ENCODE results near the gene POLR2H. TPM values are rescaled to one million over a fixed set of nuclear protein-coding genes. Genes with fewer than 3 reads are reported as not detected.

POLR2H gene
- total and polyA plus RNA-seq, 2 experiments from 2014 or later: 96.2 to 112 TPM

GRCh38 chr3:184386047-184386806 is 24.7 kb downstream of the POLR2H start:
- no peaks in the 10 kb centered on the region for H3K36me3 ChIP-seq
- DNase-seq (ENCODE audit: low read depth in 1 of 2, low spot score in 1 of 2): no peak

GRCh38 chr3:184387174-184387714 is 25.7 kb downstream of the POLR2H start:
- Histone ChIP-seq H3K36me3 (no peaks in the 10 kb centered on the region), H3K27ac (no peak overlapping the region), H3K4me3 (no peak overlapping the region), H3K9me3 (ENCODE audit: low read depth) (no peaks in the 10 kb centered on the region), H3K27me3 (no peaks in the 10 kb centered on the region), H3K4me1 (ENCODE audit: low read depth) (peaks cover 5% of the 10 kb centered on the region)
- TF ChIP-seq CTCF (IDR thresholded peaks at IDR 0.05; ENCODE audit: low read depth, low read length): no peak
- no peak for DNase-seq (ENCODE audit: low read depth in 1 of 2, low spot score in 1 of 2)

More at GRCh38 chr3:184386047-184386806, 24.7 kb downstream of the POLR2H start:
- H3K27me3 ChIP-seq: peaks cover 6% of the 10 kb centered on the region
- no peak overlapping the region for H3K27ac ChIP-seq
- no peak for TF ChIP-seq CTCF (IDR thresholded peaks at IDR 0.05; ENCODE audit: low read depth, low read length)
- H3K4me3 ChIP-seq: no peak overlapping the region
- peaks cover 5% of the 10 kb centered on the region for H3K4me1 ChIP-seq (ENCODE audit: low read depth)
- no peaks in the 10 kb centered on the region for H3K9me3 ChIP-seq (ENCODE audit: low read depth)

GRCh38 chr3:184388164-184388935 is 26.8 kb downstream of the POLR2H start:
- no peaks in the 10 kb centered on the region for H3K36me3 ChIP-seq
- no peak for DNase-seq (ENCODE audit: low read depth in 1 of 2, low spot score in 1 of 2)
- no peaks in the 10 kb centered on the region for H3K27me3 ChIP-seq
- no peak overlapping the region for H3K27ac ChIP-seq
- H3K9me3 ChIP-seq (ENCODE audit: low read depth): no peaks in the 10 kb centered on the region
- H3K4me3 ChIP-seq: no peak overlapping the region
- H3K4me1 ChIP-seq (ENCODE audit: low read depth): peaks cover 5% of the 10 kb centered on the region
- no peak for TF ChIP-seq CTCF (IDR thresholded peaks at IDR 0.05; ENCODE audit: low read depth, low read length)

- Histone ChIP-seq H3K27ac (no peak overlapping the region), H3K4me1 (ENCODE audit: low read depth) (peaks cover 5% of the 10 kb centered on the region), H3K27me3 (no peaks in the 10 kb centered on the region), H3K36me3 (no peaks in the 10 kb centered on the region), H3K4me3 (no peak overlapping the region), H3K9me3 (ENCODE audit: low read depth) (no peaks in the 10 kb centered on the region)
- no peak for DNase-seq (ENCODE audit: low read depth in 1 of 2, low spot score in 1 of 2)
- no peak for TF ChIP-seq CTCF (IDR thresholded peaks at IDR 0.05; ENCODE audit: low read depth, low read length)
Measured at GRCh38 chr3:184388936-184389230, 27.4 kb downstream of the POLR2H start.

GRCh38 chr3:184389384-184389783 is 27.9 kb downstream of the POLR2H start:
- no peak for TF ChIP-seq CTCF (IDR thresholded peaks at IDR 0.05; ENCODE audit: low read depth, low read length)
- Histone ChIP-seq H3K27ac (no peak overlapping the region), H3K27me3 (no peaks in the 10 kb centered on the region), H3K9me3 (ENCODE audit: low read depth) (no peaks in the 10 kb centered on the region), H3K36me3 (no peaks in the 10 kb centered on the region), H3K4me3 (no peak overlapping the region), H3K4me1 (ENCODE audit: low read depth) (peaks cover 5% of the 10 kb centered on the region)
- no peak for DNase-seq (ENCODE audit: low read depth in 1 of 2, low spot score in 1 of 2)

Measured in cardiac muscle cell (in vitro differentiated cells and primary cell).